ENCODE data around the gene CD48.

- TF ChIP-seq CTCF (IDR thresholded peaks at IDR 0.05) (no peak), EP300 (IDR thresholded peaks at IDR 0.05) (no peak), POLR2AphosphoS5 (IDR thresholded peaks at IDR 0.05) (no peak)
Measured at GRCh38 chr1:160651433-160652064, 60.1 kb downstream of the CD48 start.
